ENCODE data around the gene SPATS2L.

DNA sequence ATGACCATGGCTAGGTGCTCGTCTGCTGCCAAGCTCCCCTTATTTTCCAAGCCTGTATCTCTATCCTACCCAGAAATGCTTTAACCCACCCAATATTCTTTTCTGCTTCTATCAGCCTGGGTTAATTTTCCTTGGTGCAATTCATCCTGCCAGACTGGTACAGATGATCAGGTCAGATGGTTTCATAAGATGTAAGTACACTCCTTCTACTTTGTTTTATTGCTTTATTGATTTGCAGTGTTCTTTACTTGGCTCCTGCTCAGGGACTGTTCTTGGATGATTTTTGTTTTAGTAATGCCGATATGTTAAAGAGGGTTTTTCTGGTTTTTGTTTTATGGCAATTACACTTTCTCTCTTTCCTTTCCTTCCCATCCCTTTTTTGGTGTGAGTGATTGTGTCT is 217.1 kb downstream of the SPATS2L start:
- TF ChIP-seq, protein P1, sequence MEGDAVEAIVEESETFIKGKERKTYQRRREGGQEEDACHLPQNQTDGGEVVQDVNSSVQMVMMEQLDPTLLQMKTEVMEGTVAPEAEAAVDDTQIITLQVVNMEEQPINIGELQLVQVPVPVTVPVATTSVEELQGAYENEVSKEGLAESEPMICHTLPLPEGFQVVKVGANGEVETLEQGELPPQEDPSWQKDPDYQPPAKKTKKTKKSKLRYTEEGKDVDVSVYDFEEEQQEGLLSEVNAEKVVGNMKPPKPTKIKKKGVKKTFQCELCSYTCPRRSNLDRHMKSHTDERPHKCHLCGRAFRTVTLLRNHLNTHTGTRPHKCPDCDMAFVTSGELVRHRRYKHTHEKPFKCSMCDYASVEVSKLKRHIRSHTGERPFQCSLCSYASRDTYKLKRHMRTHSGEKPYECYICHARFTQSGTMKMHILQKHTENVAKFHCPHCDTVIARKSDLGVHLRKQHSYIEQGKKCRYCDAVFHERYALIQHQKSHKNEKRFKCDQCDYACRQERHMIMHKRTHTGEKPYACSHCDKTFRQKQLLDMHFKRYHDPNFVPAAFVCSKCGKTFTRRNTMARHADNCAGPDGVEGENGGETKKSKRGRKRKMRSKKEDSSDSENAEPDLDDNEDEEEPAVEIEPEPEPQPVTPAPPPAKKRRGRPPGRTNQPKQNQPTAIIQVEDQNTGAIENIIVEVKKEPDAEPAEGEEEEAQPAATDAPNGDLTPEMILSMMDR (IDR thresholded peaks at IDR 0.05) = no peak
- TF ChIP-seq POLR2A (IDR thresholded peaks at IDR 0.05) = no peak
- no peak for TF ChIP-seq POLR2AphosphoS5 (IDR thresholded peaks at IDR 0.05)

Data from prostate gland (tissue), 2 donors.